ENCODE measurements around the gene PIEZO1. TPM values are rescaled to one million over a fixed set of nuclear protein-coding genes. Genes with fewer than 3 reads are reported as not detected.

PIEZO1 gene
- total and polyA plus RNA-seq, 9 of the 15 experiments (the other 6 are each of a cell fraction or from before 2014, with no cell fraction given) = 3.6 to 432 (median 131) TPM

DNA sequence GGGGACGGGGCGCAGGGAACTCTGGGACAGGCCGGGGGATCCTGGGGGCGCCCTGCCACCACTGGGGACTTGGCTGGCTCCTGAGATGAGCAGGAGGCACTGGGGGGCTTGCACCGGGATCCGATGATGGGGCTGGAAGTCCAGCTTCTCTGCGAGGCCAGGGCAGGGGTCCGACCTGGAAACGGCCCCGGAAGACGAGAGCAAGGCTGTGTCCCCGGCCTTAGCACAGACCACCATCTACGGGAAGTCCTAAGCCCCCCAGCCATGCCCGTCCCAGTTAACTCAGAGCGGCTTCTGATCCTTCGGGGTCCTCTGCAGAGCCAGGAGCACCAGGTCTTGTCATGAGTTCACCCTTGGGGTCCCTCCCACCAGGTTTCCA is 19.1 kb upstream of the PIEZO1 start (continued):
- TF ChIP-seq, protein P1, sequence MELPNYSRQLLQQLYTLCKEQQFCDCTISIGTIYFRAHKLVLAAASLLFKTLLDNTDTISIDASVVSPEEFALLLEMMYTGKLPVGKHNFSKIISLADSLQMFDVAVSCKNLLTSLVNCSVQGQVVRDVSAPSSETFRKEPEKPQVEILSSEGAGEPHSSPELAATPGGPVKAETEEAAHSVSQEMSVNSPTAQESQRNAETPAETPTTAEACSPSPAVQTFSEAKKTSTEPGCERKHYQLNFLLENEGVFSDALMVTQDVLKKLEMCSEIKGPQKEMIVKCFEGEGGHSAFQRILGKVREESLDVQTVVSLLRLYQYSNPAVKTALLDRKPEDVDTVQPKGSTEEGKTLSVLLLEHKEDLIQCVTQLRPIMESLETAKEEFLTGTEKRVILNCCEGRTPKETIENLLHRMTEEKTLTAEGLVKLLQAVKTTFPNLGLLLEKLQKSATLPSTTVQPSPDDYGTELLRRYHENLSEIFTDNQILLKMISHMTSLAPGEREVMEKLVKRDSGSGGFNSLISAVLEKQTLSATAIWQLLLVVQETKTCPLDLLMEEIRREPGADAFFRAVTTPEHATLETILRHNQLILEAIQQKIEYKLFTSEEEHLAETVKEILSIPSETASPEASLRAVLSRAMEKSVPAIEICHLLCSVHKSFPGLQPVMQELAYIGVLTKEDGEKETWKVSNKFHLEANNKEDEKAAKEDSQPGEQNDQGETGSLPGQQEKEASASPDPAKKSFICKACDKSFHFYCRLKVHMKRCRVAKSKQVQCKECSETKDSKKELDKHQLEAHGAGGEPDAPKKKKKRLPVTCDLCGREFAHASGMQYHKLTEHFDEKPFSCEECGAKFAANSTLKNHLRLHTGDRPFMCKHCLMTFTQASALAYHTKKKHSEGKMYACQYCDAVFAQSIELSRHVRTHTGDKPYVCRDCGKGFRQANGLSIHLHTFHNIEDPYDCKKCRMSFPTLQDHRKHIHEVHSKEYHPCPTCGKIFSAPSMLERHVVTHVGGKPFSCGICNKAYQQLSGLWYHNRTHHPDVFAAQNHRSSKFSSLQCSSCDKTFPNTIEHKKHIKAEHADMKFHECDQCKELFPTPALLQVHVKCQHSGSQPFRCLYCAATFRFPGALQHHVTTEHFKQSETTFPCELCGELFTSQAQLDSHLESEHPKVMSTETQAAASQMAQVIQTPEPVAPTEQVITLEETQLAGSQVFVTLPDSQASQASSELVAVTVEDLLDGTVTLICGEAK (IDR thresholded peaks at IDR 0.05) = 0 out of 2 replicates have a peak, but pooled peaks have one; percentile 21
- TF ChIP-seq, protein P1 (CRISPR knock-in tag; IDR thresholded peaks at IDR 0.05) = no peak
- TF ChIP-seq, protein P2, sequence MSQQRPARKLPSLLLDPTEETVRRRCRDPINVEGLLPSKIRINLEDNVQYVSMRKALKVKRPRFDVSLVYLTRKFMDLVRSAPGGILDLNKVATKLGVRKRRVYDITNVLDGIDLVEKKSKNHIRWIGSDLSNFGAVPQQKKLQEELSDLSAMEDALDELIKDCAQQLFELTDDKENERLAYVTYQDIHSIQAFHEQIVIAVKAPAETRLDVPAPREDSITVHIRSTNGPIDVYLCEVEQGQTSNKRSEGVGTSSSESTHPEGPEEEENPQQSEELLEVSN (IDR thresholded peaks at IDR 0.05; ENCODE audit: borderline replicate concordance in 1 of 2, extremely low read depth in 1 of 2, insufficient read depth in 1 of 2, insufficient read length in 1 of 2, low read depth in 1 of 2, low read length in 1 of 2, poor library complexity in 1 of 2, severe bottlenecking in 1 of 2) = no peak
- TF ChIP-seq ZNF584 (CRISPR knock-in tag; IDR thresholded peaks at IDR 0.05; ENCODE audit: low read depth) (no peak), HDAC2 (IDR thresholded peaks at IDR 0.05) (no peak), FOXA3 (CRISPR knock-in tag; conservative IDR thresholded peaks at IDR 0.05 in 1 of 2, IDR thresholded peaks at IDR 0.05 in 1 of 2) (no peak), POLR2G (IDR thresholded peaks at IDR 0.05; ENCODE audit: low read depth, low read length) (peak; percentile 9; the same call in 1 of the 2 replicates), SRF (CRISPR knock-in tag; IDR thresholded peaks at IDR 0.05) (no peak), TGIF2 (CRISPR knock-in tag; IDR thresholded peaks at IDR 0.05) (no peak), HMG20B (CRISPR knock-in tag; IDR thresholded peaks at IDR 0.05) (no peak), RBFOX2 (IDR thresholded peaks at IDR 0.05; ENCODE audit: low read depth, low read length) (peak; percentile 49; the same call in 1 of the 2 replicates), ESRRB (CRISPR knock-in tag; IDR thresholded peaks at IDR 0.05; ENCODE audit: borderline replicate concordance) (no peak), KDM5B (IDR thresholded peaks at IDR 0.05; ENCODE audit: insufficient replicate concordance, low read depth, low read length) (peak; percentile 26), NCOA1 (IDR thresholded peaks at IDR 0.05; ENCODE audit: low read depth) (no peak)
- TF ChIP-seq, protein P3, sequence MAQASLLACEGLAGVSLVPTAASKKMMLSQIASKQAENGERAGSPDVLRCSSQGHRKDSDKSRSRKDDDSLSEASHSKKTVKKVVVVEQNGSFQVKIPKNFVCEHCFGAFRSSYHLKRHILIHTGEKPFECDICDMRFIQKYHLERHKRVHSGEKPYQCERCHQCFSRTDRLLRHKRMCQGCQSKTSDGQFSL (CRISPR knock-in tag; IDR thresholded peaks at IDR 0.05) = no peak
- TF ChIP-seq, protein P3 (tag; IDR thresholded peaks at IDR 0.05) = no peak
